ENCODE data around the gene MME. TPM values are rescaled to one million over a fixed set of nuclear protein-coding genes. Genes with fewer than 3 reads are reported as not detected.

Gene MME
- total RNA-seq, 2 donors from 2014 or later: 30.2 to 31.9 TPM

DNA sequence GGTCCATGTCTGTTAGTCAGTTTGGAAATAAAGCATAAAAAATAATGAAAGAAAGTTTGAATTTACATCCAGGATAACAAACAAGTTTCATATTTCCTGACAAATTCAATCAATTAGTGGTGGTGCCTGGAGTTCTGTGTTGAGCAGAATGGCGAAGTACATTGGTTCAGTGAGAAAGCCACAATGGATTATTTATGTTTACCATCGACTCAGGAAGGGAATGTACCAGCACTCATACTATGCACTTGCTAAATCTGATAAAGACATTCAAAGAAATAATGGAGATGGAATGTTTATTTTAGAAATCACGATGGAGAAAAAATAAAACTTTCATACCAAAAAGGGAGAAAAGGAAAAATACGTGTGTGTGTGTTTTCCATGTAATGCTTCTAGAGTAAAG lies 45.3 kb upstream of the MME start:
- H3K27ac Mint-ChIP-seq: no peak overlapping the region
- H3K9me3 Mint-ChIP-seq: no peaks in the 10 kb centered on the region
- Histone ChIP-seq H3K4me1 (ENCODE audit: control insufficient read depth, insufficient read depth, low read length) (no peaks in the 10 kb centered on the region), H3K9me3 (ENCODE audit: control insufficient read depth, low read length) (peaks cover under 1% of the 10 kb centered on the region), H3K4me3 (ENCODE audit: low read length) (no peak overlapping the region), H3K9ac (ENCODE audit: extremely low read depth, low read length, poor library complexity, severe bottlenecking) (no peak overlapping the region), H3K27ac (ENCODE audit: low read depth, low read length) (no peak overlapping the region), H3K27me3 (ENCODE audit: control insufficient read depth, insufficient read depth, low read length, poor library complexity, severe bottlenecking) (no peaks in the 10 kb centered on the region), H3K36me3 (ENCODE audit: control insufficient read depth, insufficient read depth, low read length) (no peaks in the 10 kb centered on the region)
- no peak for DNase-seq
- H3K27me3 Mint-ChIP-seq (ENCODE audit: insufficient read depth): no peaks in the 10 kb centered on the region
- TF ChIP-seq, protein P1, sequence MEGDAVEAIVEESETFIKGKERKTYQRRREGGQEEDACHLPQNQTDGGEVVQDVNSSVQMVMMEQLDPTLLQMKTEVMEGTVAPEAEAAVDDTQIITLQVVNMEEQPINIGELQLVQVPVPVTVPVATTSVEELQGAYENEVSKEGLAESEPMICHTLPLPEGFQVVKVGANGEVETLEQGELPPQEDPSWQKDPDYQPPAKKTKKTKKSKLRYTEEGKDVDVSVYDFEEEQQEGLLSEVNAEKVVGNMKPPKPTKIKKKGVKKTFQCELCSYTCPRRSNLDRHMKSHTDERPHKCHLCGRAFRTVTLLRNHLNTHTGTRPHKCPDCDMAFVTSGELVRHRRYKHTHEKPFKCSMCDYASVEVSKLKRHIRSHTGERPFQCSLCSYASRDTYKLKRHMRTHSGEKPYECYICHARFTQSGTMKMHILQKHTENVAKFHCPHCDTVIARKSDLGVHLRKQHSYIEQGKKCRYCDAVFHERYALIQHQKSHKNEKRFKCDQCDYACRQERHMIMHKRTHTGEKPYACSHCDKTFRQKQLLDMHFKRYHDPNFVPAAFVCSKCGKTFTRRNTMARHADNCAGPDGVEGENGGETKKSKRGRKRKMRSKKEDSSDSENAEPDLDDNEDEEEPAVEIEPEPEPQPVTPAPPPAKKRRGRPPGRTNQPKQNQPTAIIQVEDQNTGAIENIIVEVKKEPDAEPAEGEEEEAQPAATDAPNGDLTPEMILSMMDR (conservative IDR thresholded peaks at IDR 0.05): no peak
- no peak overlapping the region for H3K4me3 Mint-ChIP-seq
- no peaks in the 10 kb centered on the region for H3K4me1 Mint-ChIP-seq
- no peaks in the 10 kb centered on the region for H3K36me3 Mint-ChIP-seq (ENCODE audit: low read depth)
- 86% methylated on average over 3 of the region's 4 CpGs; no CpG with 5 or more reads in 1 of the 2 experiments for WGBS, 2 experiments (ENCODE audit: insufficient coverage in 1 of 2, insufficient read length in 1 of 2)

DNA sequence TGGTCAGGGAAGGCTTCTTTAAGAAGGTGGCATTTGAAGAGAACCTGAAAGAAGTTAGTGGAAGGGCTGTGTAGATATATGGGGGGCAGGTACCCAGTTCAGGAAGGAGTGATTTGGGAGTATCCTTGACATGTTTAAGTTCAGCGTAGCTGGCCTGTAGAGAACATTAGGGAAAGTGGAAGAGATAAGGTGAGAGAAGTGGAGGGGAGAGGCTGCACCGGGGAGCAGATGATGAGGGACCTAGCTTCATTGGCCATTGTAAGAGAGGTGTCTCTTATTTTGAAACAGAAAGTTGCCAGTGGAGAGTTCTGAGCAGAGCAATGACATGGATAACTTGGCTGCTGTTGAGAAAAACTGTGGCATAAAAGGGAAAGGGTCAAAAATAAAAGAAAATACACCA lies 44.6 kb upstream of the MME start:
- Mint-ChIP-seq H3K27me3 (ENCODE audit: insufficient read depth) (no peaks in the 10 kb centered on the region), H3K27ac (no peak overlapping the region), H3K4me1 (no peaks in the 10 kb centered on the region), H3K9me3 (no peaks in the 10 kb centered on the region), H3K4me3 (no peak overlapping the region), H3K36me3 (ENCODE audit: low read depth) (no peaks in the 10 kb centered on the region)
- Histone ChIP-seq H3K36me3 (ENCODE audit: control insufficient read depth, insufficient read depth, low read length) (no peaks in the 10 kb centered on the region), H3K4me3 (ENCODE audit: low read length) (no peak overlapping the region), H3K9ac (ENCODE audit: extremely low read depth, low read length, poor library complexity, severe bottlenecking) (no peak overlapping the region), H3K4me1 (ENCODE audit: control insufficient read depth, insufficient read depth, low read length) (no peaks in the 10 kb centered on the region), H3K9me3 (ENCODE audit: control insufficient read depth, low read length) (no peaks in the 10 kb centered on the region), H3K27me3 (ENCODE audit: control insufficient read depth, insufficient read depth, low read length, poor library complexity, severe bottlenecking) (no peaks in the 10 kb centered on the region), H3K27ac (ENCODE audit: low read depth, low read length) (no peak overlapping the region)
- 90 to 93% methylated on average over 1 to 2 of the region's 2 CpGs for WGBS, 2 experiments (ENCODE audit: insufficient coverage in 1 of 2, insufficient read length in 1 of 2)
- TF ChIP-seq, protein P1 (conservative IDR thresholded peaks at IDR 0.05): no peak
- no peak for DNase-seq

DNA sequence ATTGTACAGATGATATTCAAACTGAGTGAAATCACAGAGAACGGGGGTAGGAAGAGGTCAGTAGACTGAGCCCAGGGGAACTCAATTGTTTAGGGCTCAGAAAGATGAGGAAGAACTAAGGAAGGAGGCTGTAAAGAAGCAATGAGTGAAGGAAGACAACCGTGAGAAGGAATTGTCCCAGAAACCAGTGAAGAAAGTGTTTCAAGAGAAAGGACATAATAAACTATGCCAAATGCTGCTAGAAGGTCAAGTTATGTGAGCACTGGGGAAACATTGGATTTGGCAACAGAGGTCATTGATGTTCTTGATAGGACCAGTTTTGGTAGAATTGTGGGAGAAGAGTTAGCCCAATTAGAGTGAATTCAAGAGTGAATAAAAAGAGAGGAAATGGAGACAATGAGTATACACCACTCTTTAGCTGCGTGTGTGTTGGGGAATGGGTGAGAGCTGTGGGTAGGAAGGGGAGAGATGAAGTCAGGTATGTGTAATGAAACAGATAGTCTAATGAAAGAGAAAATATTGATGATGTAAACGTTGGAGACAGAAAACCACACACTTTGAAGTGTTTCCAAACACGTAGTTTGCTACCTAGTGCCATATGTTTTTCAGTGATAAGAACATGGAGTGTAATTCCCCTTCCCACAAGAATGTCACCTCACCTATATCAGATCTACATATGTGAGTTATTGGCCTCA lies 42.5 kb upstream of the MME start:
- no peak overlapping the region for H3K4me3 Mint-ChIP-seq
- TF ChIP-seq, protein P1 (conservative IDR thresholded peaks at IDR 0.05): no peak
- H3K27me3 Mint-ChIP-seq (ENCODE audit: insufficient read depth): no peaks in the 10 kb centered on the region
- Histone ChIP-seq H3K36me3 (ENCODE audit: control insufficient read depth, insufficient read depth, low read length) (no peaks in the 10 kb centered on the region), H3K27ac (ENCODE audit: low read depth, low read length) (no peak overlapping the region), H3K4me3 (ENCODE audit: low read length) (no peak overlapping the region), H3K9ac (ENCODE audit: extremely low read depth, low read length, poor library complexity, severe bottlenecking) (no peak overlapping the region), H3K27me3 (ENCODE audit: control insufficient read depth, insufficient read depth, low read length, poor library complexity, severe bottlenecking) (no peaks in the 10 kb centered on the region), H3K4me1 (ENCODE audit: control insufficient read depth, insufficient read depth, low read length) (no peaks in the 10 kb centered on the region), H3K9me3 (ENCODE audit: control insufficient read depth, low read length) (no peaks in the 10 kb centered on the region)
- H3K9me3 Mint-ChIP-seq: no peaks in the 10 kb centered on the region
- no peaks in the 10 kb centered on the region for H3K4me1 Mint-ChIP-seq
- DNase-seq: no peak
- 89 to 97% methylated on average over 3 to 5 of the region's 5 CpGs for WGBS, 2 experiments (ENCODE audit: insufficient coverage in 1 of 2, insufficient read length in 1 of 2)
- no peak overlapping the region for H3K27ac Mint-ChIP-seq
- no peaks in the 10 kb centered on the region for H3K36me3 Mint-ChIP-seq (ENCODE audit: low read depth)
